Stimulated activated CD4-positive, alpha-beta T cell treated with anti-CD3 and anti-CD28 coated beads, TNF-alpha, amount 100 ng/mL, for 1 hour (primary cell): ENCODE results near the gene FOXP4.

ENCODE experiments used
- DNase-seq, 3 donors: peaks; one replicate each; pipeline ENCODE4 v3.0.0-alpha.2; 2020; ENCODE audit warnings: low read depth in 3 of 3, low spot score in 1 of 3

FOXP4 gene

DNA sequence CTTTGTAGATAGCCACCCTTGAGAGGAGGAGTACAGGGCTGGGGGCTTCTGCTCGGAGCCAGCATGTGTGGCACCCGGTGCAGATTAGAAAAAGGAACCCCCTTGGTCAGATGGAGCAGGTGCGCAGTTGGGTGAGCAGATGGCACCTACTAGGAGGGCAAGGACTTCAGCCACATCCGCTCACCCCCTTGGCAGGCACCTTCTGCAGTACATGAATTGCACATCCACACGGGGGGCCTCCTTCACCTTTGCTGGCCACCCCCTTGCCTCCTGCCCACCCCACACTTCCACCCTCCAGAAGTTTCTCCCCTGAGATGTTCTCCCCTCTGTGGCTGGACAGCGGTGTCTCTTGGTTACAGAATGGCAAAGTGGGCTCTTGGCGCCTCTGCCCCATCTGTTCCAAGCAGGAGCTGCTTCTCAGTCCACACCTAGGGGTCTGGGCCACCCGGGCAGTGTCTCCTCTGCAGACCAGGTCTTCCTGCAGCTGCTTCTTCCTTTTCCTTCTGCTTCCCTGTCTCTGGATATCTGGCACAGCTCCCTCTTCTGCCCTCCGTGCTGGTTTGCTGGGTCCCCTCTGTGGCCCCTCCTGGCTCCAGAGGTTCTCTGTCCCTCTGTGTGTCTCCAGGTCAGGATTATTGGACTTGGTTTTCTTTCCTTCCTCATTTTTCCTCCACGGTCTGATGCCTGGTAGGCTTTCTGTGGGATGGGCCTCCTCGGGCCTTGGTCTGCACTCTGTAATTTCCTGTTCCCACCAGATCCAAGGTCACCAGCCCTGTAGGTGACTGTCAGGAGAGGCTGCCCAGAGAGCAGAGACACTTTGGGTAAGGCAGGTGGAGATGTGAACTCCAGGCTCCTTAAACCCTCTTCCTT is 96.1 kb downstream of the FOXP4 start:
- DNase-seq = no peak

GRCh38 chr6:41642960-41643898 is 97.0 kb downstream of the FOXP4 start:
- DNase-seq = no peak

- DNase-seq = no peak
Measured at GRCh38 chr6:41643899-41644269, 97.7 kb downstream of the FOXP4 start.

- no peak for DNase-seq
Measured at GRCh38 chr6:41644297-41644879, 98.2 kb downstream of the FOXP4 start.

DNA sequence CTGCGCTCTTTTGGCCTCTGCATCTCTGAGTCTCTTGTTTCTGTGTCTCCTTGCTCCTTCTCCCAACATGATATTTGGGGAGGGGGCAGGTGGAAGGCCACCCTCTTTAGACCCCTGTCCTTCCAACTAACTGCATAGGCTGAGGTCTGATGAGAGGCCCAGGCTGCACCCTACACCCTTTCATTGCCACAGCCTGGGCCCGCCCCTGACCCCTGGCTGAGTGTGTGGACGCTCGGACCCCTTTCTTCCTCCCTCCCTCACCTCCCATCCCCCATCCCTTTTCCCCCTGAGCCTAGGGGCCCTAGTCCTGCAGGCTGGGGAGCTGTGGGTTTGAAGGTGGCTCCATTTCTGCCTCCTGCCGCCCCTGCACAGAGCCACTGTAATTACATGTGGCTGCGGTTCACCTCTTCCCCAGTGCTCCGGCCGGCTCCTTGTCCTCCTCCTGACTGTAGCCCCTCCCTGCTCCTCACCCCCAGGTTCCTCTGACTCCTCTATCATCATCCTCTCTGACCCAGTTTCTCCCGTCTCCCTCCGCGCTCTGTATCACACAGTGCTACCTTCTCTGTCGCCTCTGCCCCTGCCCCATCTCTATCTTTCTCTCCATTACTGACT is 98.9 kb downstream of the FOXP4 start:
- no peak for DNase-seq

DNA sequence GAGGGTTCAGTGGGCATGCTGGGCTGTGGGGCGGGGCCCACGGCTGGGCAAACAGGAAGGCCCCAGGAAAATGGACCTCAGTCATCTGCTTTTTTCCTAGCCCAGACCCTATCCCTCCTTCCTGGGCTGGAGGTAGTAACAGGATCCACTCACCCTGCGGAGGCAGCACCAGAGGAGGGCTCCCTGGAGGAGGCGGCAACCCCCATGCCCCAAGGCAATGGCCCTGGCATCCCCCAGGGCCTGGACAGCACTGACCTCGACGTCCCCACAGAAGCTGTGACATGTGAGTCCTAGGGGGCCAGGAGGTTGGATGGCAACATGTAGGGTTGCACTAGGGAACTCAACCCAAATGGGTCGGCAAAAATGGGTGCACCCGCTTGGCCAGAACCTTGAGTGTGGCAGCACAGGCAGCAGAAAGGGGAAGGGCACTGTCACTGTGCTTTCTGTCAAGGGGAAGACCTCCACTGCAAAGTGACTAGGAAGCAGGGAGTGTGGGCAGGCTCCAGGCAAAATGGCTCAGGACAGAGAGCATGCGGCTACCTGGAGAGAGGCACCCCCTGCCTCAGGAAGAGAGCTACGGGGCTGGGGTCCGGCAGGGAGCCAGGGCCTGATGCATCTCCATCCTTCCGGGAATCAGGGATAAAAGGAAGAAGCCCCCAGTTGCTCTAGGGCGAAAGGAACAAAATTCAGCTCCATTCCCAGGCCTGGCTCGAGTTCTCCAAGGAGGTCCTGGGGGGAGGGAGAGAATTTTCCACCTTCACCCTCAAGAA is 100.0 kb downstream of the FOXP4 start:
- no peak for DNase-seq

DNA sequence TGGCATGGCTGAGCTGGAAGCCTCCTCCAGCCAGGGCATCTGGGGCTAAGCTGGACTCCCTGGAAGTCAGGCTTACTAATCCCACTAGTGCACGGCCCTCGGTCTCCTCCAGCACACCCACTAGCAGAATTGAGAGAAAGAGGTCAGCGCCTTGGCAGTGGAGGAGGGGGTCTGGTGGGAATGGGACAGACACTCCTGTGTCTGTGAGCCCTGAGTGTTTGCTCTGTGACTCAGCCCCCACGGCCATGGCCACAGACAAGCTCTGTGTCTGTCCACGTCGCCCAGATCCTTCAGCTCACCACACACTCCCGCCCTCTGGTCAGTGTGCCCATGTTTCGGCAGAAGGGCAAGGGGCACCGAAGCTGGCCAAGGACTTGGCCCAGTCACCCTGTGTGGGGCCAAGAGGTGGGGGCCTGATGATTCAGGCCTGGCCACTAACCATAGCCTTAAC is 100.9 kb downstream of the FOXP4 start:
- no peak for DNase-seq

- DNase-seq = no peak
Measured at GRCh38 chr6:41648070-41648585, 101.9 kb downstream of the FOXP4 start.

DNA sequence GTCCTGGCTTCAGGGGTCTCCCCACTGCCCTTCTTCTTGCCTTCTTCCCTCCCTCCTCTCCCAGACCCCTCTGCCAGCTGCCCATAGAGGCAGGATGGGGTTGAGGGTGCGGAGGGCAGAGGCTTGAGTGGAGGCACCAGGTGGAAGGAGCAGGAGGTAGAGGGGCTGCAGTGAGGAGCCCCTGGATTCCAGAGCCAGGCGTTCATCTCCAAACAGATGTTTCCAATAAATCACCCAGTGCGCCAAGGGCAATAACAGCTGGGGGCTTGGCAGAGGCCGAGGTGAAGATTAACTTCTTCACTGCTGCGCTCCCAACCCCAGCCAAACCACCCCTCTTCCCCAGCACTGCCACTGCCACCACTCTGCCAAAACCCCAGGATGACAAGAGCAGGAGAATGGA is 102.7 kb downstream of the FOXP4 start:
- no peak for DNase-seq

DNA sequence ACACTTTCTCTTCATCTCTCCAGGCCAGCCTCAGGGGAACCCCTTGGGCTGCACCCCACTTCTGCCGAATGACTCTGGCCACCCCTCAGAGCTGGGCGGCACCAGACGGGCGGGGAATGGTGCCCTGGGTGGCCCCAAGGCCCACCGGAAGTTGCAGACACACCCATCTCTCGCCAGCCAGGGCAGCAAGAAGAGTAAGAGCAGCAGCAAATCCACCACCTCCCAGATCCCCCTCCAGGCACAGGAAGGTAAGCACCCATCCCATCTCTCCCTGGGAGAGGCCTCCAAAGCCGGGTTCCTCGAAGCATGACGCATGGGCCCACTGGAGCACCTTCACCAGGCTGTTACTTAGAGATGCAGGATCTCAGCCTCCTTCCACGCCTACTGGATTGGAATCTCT is 103.4 kb downstream of the FOXP4 start:
- DNase-seq = no peak

GRCh38 chr6:41650120-41650519 is 103.9 kb downstream of the FOXP4 start:
- no peak for DNase-seq

DNA sequence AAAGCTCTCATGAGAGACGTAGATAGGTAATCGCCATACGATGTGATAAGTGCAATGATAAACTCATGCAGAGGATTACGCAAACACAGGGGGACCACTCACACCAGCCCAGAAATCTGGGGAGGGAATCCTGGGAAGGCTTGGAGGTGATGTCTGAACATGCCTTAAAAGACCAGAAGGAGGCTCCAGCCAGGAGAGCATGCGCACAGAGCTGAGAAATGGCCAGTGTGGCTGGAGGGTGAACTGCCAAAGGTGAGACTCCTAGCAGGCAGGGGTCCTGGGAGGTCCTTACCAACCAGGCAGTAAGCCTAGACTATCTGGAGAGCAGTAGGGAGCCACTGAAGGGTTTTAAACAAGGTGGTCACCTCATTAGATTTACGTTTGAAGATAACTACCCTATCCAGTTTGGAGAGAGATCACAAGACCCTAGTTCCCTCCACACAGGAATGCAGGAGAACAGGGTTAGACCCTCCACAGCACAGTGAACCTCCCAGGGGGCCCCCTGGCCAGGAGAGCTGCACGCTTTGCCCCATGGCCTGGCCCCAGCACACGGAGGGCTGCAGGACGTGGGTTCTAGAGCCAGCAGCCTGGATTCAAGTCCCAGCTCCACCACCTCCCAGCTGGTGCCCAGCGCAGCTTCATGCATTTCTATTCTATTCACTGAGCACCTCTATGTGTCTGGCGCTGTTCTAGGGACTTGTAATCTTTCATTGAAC is 105.2 kb downstream of the FOXP4 start:
- no peak for DNase-seq
